Stimulated activated memory B cell treated with anti-CD40 and anti-IgM and Interleukin-4, amounts not matched to agents 10 μg/mL and 1 μg/mL and 100 μg/mL, for 72 hours (primary cell): ENCODE data around the gene SHKBP1.
A peak's percentile ranks its signal among the peaks of the same experiment; 100 is the strongest.
"Not testable (repeated sequence)": the region's sequence is repeated elsewhere in the genome, so short reads cannot be mapped to it uniquely, and the experiment has no call there.

Source experiments
- ATAC-seq: fragments of 150-1000 bp; cut with Tn5 transposase; 2 replicates; pipeline ENCODE4 v1.10.0; 2021
- H3K27ac Mint-ChIP-seq: one replicate; pipeline ENCODE4 v1.8.0; 2022; ENCODE audit warnings: mild to moderate bottlenecking, mixed read lengths
- H3K27me3 Mint-ChIP-seq: one replicate; pipeline ENCODE4 v1.8.0; 2022; ENCODE audit warnings: mixed read lengths
- H3K36me3 Mint-ChIP-seq: one replicate; pipeline ENCODE4 v1.8.0; 2022; ENCODE audit warnings: mixed read lengths
- H3K4me1 Mint-ChIP-seq: one replicate; pipeline ENCODE4 v1.8.0; 2022; ENCODE audit warnings: mixed read lengths
- H3K4me3 Mint-ChIP-seq: one replicate; pipeline ENCODE4 v1.8.0; 2022; ENCODE audit warnings: mild to moderate bottlenecking, moderate library complexity, mixed read lengths
- H3K9me3 Mint-ChIP-seq: one replicate; pipeline ENCODE4 v1.8.0; 2022; ENCODE audit warnings: mixed read lengths

The SHKBP1 gene

DNA sequence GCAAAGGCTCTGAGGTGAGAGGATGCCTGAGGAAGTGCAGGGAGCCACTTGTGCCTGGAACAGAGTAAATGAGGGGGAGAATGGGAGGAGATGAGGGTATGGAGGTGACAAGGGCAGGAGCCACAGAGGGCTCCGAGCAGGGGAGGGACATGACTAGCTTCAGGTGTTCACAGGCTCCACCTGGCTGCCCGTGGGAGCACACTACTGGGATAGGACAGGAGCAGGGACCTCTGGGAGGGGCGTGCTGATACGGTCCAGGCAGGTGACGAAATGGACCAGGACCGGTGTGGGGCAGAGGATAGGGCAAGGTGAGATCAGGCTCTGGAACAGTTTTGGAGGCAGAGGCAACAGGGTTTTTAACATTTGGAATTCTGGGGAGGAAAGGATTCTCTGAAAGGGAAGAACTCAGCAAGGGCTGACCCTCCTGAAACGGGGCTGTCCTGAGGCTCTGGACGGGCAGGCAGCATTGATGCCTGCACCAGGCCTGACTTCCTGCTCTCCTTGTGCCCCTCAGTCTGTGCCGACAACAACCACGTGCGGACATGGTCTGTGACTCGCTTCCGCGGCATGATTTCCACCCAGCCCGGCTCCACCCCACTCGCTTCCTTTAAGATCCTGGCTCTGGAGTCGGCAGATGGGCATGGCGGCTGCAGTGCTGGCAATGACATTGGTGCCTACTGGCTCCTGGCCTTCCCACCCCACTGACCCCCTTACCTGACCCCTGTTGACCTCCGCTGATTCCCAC lies 11.6 kb downstream of the SHKBP1 start:
- Mint-ChIP-seq H3K9me3 (no peaks in the 10 kb centered on the region), H3K4me1 (peaks cover 25% of the 10 kb centered on the region), H3K27me3 (no peaks in the 10 kb centered on the region), H3K36me3 (peaks cover 81% of the 10 kb centered on the region), H3K4me3 (no peak overlapping the region), H3K27ac (no peak overlapping the region)
- no peak for ATAC-seq

DNA sequence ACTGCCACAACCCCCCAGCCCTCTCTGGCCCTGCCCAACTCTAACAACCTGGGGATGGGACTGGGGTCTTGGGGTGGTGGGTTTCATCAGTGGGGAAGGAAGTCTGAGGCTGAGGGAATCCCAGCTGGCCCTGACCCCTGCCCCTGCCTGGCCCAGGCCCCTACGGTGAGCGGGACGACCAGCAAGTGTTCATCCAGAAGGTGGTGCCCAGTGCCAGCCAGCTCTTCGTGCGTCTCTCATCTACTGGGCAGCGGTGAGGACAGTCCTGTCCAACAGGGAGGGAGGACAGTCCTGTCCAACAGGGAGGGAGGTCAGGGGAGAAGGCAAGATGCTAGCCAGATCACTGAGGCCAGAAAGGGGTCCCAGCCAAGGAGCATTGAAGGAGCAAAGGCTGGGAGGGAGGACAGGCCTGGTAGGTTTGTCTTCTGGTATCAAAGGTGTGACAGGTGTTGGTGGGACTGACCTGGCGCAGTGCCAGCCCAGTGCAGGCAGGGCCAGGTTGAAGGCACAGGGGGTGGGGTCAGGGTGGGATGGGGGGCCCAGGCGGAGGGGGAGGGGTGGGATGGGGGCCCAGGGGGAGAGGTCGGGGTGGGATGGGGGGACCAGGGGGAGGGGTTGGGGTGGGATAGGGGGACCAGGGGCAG lies 12.4 kb downstream of the SHKBP1 start:
- Mint-ChIP-seq H3K27me3 (no peaks in the 10 kb centered on the region), H3K27ac (no peak overlapping the region), H3K9me3 (no peaks in the 10 kb centered on the region), H3K36me3 (peaks cover 73% of the 10 kb centered on the region), H3K4me1 (peaks cover 20% of the 10 kb centered on the region), H3K4me3 (no peak overlapping the region)
- ATAC-seq: no peak

DNA sequence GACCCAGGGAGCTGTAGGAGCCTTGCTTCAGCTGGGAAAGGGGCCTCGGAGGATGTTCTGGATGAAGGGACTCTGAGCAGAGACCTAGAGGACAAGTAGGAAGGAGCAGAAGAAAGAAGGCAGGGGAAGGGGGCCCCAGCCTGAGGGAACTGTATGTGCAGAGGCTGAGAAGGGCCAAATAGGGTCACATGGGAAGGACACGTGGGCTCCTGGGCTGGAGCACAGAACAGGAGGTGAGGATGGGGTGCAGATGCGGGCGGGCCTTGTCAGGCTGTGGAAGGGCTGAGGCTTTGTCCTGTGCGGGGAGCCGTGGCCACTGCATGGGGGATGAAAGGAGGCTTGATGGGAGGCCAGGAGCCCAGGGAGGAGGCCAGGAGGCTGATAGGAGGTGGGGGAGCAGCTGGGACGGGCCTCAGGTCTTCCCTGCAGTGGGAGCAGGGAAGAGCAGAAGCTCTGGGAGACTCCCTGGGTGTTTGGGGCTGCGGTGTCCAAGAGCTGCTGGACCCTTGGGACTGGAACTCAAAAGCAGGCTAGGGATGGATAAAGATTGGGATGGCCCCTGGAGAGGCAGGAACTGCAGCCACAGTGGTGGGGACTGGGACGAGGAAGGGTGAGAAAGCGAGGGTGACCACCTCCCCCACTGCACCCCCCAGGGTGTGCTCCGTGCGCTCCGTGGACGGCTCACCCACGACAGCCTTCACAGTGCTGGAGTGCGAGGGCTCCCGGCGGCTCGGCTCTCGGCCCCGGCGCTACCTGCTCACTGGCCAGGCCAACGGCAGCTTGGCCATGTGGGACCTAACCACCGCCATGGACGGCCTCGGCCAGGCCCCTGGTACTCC lies 13.1 kb downstream of the SHKBP1 start:
- Mint-ChIP-seq H3K36me3 (peaks cover 66% of the 10 kb centered on the region), H3K4me1 (peaks cover 21% of the 10 kb centered on the region), H3K27me3 (no peaks in the 10 kb centered on the region), H3K27ac (no peak overlapping the region), H3K4me3 (no peak overlapping the region), H3K9me3 (no peaks in the 10 kb centered on the region)
- ATAC-seq: no peak

DNA sequence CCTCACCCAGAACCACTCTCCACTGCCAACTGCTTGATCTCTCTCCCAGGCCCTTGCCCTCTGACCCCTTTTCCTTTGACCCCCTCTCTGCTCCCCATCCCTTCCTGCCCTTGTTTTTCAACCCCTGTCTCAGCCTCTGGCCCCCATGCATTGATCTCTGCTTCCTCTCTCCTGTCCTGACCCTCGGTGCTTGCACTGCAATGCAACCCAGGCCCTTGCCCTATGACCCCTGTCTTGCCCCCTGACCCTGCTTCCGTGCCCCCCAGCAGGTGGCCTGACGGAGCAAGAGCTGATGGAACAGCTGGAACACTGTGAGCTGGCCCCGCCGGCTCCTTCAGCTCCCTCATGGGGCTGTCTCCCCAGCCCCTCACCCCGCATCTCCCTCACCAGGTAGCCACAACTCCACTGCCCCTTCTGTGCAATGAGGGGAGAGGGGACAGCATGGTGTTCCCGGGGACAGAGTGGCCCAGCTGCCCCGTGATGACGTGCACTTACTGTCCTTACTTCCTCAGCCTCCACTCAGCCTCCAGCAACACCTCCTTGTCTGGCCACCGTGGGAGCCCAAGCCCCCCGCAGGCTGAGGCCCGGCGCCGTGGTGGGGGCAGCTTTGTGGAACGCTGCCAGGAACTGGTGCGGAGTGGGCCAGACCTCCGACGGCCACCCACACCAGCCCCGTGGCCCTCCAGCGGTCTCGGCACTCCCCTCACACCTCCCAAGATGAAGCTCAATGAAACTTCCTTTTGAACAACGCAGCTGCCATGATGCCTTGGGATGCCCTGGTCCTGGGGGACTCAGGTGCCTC lies 14.0 kb downstream of the SHKBP1 start:
- no peak for ATAC-seq
- Mint-ChIP-seq H3K27me3 (no peaks in the 10 kb centered on the region), H3K27ac (no peak overlapping the region), H3K9me3 (no peaks in the 10 kb centered on the region), H3K4me1 (peaks cover 21% of the 10 kb centered on the region), H3K36me3 (peaks cover 64% of the 10 kb centered on the region), H3K4me3 (no peak overlapping the region)

DNA sequence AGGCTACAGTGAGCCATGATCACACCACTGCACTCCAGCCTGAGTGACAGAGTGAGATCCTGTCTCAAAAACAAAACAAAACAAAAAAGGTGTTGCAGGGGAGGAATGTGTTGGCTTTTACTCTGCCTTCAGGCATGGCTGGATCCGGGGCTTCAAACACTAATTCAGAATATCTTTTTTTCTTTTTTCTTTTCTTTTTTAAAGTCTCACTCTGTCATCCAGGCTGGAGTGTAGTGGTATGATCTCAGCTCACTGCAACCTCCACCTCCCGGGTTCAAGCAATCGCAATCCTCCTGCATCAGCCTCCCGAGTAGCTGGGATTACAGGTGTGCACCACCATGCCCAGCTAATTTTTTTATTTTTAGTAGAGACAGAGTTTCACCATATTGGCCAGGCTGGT lies 15.1 kb downstream of the SHKBP1 start:
- H3K36me3 Mint-ChIP-seq: peaks cover 53% of the 10 kb centered on the region
- H3K4me1 Mint-ChIP-seq: peaks cover 13% of the 10 kb centered on the region
- not testable (repeated sequence) for H3K4me3 Mint-ChIP-seq, H3K9me3 Mint-ChIP-seq, H3K27me3 Mint-ChIP-seq, ATAC-seq, H3K27ac Mint-ChIP-seq

DNA sequence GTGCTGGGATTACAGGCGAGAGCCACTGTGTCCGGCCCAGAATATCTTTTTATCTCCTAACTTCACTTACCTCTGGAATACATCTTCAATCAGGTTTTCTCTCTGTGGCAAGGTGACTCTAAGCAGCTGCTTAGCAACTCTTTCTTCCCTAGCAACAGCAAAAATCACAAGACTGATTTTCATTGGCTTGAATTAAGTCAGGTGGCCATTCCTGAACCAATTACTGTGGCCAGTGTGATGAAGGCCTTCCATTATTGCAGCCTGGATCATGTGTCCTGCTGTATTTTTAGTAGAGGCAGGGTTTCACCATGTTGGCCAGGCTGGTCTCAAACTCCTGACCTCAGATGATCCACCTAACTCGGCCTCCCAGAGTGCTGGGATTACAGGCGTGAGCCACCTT lies 15.5 kb downstream of the SHKBP1 start:
- ATAC-seq: peak; percentile 69
- Mint-ChIP-seq H3K27me3 (peaks cover 14% of the 10 kb centered on the region), H3K36me3 (peaks cover 49% of the 10 kb centered on the region), H3K9me3 (no peaks in the 10 kb centered on the region), H3K27ac (no peak overlapping the region), H3K4me3 (no peak overlapping the region), H3K4me1 (peaks cover 15% of the 10 kb centered on the region)

DNA sequence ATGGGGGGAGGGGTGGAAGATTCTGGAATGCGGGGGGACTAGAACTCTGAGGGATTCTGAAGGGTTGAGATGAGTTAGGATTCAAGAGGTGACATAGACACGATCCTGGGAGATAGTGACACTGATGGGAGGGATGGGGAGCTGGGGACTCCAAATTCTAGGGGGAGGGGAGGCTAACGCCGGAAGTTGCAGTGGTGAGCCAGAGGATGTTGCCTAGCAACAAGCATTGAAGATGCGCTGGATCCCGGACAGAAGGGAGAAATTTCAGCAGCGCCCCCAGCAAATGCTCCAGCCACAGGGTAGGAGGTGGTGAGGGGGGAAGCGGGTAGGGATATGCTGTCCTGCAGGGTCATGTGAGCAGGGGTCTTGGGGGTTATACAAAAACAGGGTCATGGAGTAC lies 17.6 kb downstream of the SHKBP1 start:
- Mint-ChIP-seq H3K9me3 (no peaks in the 10 kb centered on the region), H3K4me1 (peaks cover 31% of the 10 kb centered on the region), H3K4me3 (no peak overlapping the region), H3K27me3 (peaks cover 35% of the 10 kb centered on the region), H3K27ac (no peak overlapping the region), H3K36me3 (peaks cover 31% of the 10 kb centered on the region)
- ATAC-seq: no peak

DNA sequence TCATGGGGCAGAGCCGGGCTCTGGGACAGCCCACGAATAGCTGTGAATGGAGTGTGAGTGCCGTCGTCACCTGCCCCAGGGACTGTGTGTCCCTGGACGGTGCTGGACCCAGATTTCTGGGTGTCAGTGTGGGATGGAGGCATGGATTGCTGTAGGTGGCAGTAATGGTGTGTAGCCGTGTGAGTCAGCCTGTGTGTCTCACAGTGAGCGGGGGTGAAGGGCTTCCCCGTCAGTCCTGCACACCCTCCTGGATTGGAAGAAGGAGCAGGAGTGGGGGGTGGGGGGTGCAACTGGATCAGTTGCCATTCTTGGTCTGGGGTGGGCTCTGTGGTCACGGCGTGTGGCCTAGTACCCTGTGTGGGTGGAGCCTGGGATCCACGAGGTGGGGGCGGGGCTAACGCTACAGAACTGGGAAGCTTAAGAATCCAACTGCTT lies 18.0 kb downstream of the SHKBP1 start:
- no peak overlapping the region for H3K27ac Mint-ChIP-seq
- ATAC-seq: no peak
- H3K36me3 Mint-ChIP-seq: peaks cover 27% of the 10 kb centered on the region
- no peak overlapping the region for H3K4me3 Mint-ChIP-seq
- H3K27me3 Mint-ChIP-seq: peaks cover 39% of the 10 kb centered on the region
- no peaks in the 10 kb centered on the region for H3K9me3 Mint-ChIP-seq
- H3K4me1 Mint-ChIP-seq: peaks cover 36% of the 10 kb centered on the region

DNA sequence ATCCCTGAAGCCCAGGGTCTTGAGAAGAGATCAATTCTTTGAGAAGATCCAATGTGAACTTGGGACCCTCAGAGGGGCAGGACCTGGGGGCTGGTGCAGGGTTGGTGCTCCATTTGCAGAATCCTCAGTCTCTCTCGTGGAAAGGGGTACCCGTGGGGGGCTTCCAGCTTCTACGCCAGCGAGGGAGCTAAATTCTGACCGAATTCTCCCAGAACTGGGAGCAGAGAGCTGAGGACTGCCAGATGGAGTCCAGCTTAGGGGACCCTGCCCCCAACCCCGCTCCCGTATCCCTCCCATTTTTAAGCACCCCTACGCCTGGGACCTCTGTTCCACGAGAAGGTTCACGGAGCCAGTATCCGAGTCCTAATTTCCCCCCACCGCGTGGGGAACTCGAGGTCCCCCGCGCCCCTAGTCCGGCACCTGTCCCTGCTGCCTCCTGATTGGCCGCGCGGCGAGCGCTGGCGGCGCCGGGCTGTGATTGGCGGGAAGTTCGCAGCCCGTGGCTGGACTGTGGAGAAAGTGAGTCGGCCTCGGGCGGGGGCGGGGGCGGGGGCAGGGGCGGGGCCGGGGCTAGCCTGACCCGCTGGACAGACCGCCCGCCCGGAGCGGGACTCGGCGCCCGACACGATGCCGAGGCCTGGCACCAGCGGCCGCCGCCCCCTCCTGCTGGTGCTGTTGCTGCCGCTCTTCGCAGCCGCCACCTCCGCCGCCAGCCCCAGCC lies 20.1 kb downstream of the SHKBP1 start:
- H3K36me3 Mint-ChIP-seq: peaks cover 6% of the 10 kb centered on the region
- H3K4me3 Mint-ChIP-seq: no peak overlapping the region
- ATAC-seq: no peak
- H3K9me3 Mint-ChIP-seq: no peaks in the 10 kb centered on the region
- peaks cover 50% of the 10 kb centered on the region for H3K4me1 Mint-ChIP-seq
- no peak overlapping the region for H3K27ac Mint-ChIP-seq
- H3K27me3 Mint-ChIP-seq: peaks cover 58% of the 10 kb centered on the region

DNA sequence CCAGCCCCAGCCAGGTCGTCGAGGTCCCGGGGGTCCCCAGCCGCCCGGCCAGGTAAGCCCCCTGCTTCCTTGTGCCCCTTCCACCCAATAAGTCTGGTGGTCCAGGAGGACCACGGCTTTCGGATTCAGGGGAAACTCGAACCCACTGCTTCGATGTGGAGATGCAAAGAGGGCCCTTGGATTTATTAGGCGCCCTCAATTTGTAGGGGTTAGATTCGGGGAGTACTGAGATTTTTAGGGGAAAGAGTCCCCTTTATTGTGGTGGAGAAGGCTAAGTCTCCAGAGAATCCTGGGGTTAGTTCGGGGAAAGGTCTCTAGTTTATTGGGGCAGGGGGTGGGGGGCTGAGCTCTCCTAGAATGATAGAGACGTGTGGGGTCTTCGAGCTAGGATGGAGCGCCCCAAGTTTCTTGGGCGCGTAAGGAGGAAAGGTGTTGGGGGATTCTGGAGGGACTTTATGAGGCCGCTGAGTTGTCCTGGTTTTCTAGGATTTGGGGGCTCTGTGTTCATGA lies 20.7 kb downstream of the SHKBP1 start:
- H3K27ac Mint-ChIP-seq: no peak overlapping the region
- H3K27me3 Mint-ChIP-seq: peaks cover 62% of the 10 kb centered on the region
- no peaks in the 10 kb centered on the region for H3K9me3 Mint-ChIP-seq
- H3K4me1 Mint-ChIP-seq: peaks cover 56% of the 10 kb centered on the region
- H3K36me3 Mint-ChIP-seq: no peaks in the 10 kb centered on the region
- H3K4me3 Mint-ChIP-seq: no peak overlapping the region
- no peak for ATAC-seq

DNA sequence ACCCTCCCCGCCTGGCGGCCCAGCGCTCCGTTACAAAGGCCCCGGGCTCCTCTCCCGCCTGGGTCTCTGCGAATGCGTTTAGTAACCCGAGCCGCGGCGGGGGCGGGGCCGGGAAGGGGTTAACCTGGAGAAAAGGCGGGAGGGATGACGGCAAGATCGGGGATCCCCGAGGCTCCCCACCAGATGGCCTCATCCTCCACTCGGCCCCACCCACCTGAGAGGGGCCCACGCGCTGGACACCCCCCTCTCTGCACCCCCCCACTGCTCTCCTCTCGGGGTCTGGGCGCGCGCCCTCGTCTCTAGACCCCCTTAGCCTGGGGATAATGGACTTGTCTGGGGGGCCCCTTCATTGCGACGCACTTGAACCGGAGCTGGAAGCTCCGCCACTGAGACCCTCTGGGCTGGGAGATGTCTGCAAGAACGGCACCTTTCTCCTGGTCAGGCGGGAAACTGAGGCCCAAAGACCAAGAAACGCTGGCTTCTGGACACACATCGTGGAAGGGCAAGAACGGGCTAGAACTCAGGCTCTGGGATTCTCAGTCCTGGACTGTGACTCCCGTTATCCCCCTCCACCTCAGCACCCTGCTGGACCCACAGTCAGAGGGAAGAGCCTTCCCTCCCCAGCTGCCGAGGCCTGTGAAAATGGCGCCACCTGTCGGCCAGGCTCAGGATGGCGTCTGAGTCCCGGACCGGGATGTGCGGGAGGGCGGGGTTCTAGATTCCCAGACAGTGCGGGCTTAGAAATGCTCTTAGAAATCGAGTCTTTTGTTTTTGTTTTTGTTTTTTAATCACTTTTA lies 21.6 kb downstream of the SHKBP1 start:
- no peaks in the 10 kb centered on the region for H3K36me3 Mint-ChIP-seq
- H3K27ac Mint-ChIP-seq: no peak overlapping the region
- peak; percentile 74 for ATAC-seq
- H3K9me3 Mint-ChIP-seq: no peaks in the 10 kb centered on the region
- peaks cover 62% of the 10 kb centered on the region for H3K27me3 Mint-ChIP-seq
- H3K4me3 Mint-ChIP-seq: no peak overlapping the region
- H3K4me1 Mint-ChIP-seq: peaks cover 65% of the 10 kb centered on the region

DNA sequence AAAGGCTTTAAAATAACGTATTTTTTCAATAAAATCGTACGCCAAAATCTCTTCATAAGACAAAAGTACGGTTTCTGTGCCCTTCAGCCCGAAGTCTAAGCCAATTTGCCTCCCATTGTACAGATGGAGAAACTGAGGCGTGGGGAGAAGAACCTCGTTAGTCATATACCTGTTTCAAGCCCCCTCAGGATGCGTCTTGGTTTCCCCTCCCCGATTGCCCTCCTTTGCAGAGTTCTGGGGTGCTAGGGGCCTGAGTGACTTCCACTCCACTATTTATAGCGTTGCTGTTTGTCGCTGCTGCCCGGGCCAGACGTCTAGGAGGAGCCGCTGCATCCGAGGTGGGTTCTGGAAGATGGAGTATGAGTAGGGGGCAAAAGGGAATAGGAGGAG lies 22.2 kb downstream of the SHKBP1 start:
- Mint-ChIP-seq H3K27ac (no peak overlapping the region), H3K27me3 (peaks cover 62% of the 10 kb centered on the region), H3K4me3 (no peak overlapping the region), H3K9me3 (no peaks in the 10 kb centered on the region), H3K36me3 (no peaks in the 10 kb centered on the region), H3K4me1 (peaks cover 71% of the 10 kb centered on the region)
- ATAC-seq: no peak

DNA sequence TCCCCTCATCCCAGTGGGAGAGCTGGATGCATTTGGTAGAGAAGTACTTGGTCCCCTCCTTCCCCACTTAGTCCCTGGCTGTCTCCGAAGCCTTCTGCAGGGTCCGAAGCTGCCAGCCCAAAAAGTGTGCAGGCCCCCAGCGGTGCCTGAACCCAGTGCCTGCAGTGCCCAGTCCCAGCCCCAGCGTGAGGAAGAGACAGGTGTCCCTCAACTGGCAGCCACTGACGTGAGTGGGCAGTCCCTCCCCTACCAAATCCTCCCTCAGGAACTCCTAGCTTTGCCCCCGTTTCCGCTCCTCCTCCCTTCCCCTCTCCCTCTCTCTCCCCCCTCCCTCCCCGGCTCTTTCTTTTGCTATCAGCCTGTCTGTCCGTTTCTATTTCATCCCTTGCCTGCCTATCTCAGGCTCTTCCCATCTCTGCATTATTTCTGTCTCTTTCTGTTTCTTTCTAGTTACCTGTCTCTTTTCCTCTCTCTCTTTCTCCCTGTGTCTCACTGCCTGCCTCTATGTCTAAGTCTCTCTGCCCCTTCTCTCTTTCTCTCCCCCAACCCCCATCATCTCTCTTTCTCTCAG lies 22.7 kb downstream of the SHKBP1 start:
- Mint-ChIP-seq H3K27ac (no peak overlapping the region), H3K4me1 (peaks cover 71% of the 10 kb centered on the region)

More for the DNA sequence above, 22.7 kb downstream of the SHKBP1 start:
- Mint-ChIP-seq H3K4me3 (peak overlapping the region; percentile 9), H3K9me3 (peaks cover 2% of the 10 kb centered on the region), H3K36me3 (no peaks in the 10 kb centered on the region), H3K27me3 (peaks cover 62% of the 10 kb centered on the region)
- no peak for ATAC-seq
